GM13976 (cell line): ENCODE results near the gene RETREG2.

Source experiments
- DNase-seq: peaks from one replicate; pipeline ENCODE4 v3.0.0; 2012; ENCODE audit warnings: low spot score
- in situ Hi-C: fragments of 300-500 bp; cut with MboI; formaldehyde crosslinking; loops from one replicate; pipeline ENCODE4 v1.12.0; 2022; ENCODE audit warnings: low sequenced_read_pairs, mixed read lengths, inconsistent platforms; ENCODE audit not compliant: unreplicated experiment
- TF ChIP-seq, protein P1 (sequence below): IDR thresholded peaks from 2 replicates; pipeline ENCODE4 v1.5.1; 2012; ENCODE audit warnings: borderline replicate concordance, mild to moderate bottlenecking; ENCODE audit not compliant: insufficient read depth; ENCODE audit errors: extremely low read depth, missing control alignments, control extremely low read depth

RETREG2 gene

DNA sequence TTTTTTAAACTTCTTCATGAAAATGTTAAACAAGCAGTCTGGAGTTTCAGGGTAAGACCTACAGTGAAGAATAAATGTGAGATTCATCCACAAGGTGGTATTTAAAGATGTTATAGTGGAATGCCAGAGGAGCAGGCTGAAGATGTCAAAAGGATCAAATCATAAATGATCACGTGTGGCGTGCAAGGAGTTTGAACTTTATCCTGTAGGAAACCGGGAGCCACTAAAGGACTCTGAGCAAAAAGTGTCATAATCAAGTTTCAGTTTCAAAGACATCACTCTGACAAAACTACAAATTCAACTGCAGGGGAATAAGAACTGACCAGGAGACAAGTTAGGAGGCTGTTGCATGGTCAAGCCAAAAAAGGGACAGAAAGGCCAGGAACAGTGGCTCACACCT is 37.4 kb upstream of the RETREG2 start:
- TF ChIP-seq, protein P1, sequence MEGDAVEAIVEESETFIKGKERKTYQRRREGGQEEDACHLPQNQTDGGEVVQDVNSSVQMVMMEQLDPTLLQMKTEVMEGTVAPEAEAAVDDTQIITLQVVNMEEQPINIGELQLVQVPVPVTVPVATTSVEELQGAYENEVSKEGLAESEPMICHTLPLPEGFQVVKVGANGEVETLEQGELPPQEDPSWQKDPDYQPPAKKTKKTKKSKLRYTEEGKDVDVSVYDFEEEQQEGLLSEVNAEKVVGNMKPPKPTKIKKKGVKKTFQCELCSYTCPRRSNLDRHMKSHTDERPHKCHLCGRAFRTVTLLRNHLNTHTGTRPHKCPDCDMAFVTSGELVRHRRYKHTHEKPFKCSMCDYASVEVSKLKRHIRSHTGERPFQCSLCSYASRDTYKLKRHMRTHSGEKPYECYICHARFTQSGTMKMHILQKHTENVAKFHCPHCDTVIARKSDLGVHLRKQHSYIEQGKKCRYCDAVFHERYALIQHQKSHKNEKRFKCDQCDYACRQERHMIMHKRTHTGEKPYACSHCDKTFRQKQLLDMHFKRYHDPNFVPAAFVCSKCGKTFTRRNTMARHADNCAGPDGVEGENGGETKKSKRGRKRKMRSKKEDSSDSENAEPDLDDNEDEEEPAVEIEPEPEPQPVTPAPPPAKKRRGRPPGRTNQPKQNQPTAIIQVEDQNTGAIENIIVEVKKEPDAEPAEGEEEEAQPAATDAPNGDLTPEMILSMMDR: no peak
- DNase-seq: no peak
- in situ Hi-C loops: no loop called here

DNA sequence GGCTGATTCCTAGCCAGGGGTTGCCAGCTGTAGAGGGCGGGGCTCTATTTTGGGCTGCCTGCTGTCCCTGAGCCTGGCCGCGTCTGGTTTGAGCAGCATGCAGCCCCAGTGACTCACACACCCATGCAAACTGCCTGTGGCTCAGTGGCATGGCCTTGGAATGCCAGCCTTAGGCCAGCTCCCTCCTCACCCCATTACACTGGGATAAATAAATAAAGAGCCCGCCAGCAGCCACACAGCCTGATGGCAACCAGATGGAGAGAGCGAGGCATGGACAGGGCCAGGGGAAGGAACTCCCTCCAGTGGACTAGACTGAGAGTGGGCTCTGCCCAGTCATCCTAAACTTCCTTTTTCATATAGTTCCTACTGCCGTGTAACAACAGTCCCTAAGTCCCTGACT is 35.7 kb upstream of the RETREG2 start:
- DNase-seq: no peak
- in situ Hi-C loops: no loop called here
- TF ChIP-seq, protein P1: no peak

DNA sequence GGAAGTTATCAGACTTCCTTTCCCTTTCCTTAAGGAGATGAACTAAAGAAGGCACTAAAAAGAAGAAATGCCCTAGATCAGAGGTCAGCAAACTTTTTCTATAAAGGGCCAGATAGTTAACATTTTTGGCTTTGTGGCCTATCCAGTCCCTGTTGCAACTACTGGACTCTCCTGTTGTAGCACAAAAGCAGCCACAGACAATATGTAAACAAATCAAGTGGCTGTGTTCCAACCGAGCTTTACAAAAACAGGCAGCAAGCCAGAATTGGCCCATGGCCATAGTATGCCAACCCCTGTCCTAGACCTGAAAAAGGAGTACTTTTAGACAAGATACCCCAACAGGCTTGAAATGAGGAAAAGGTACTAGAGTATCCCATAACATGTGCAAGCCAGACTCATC is 28.4 kb upstream of the RETREG2 start:
- DNase-seq: no peak
- TF ChIP-seq, protein P1: no peak
- in situ Hi-C loops: loop anchor here (25.0 kb wide), 1 partner anchor 138 kb away; the partner anchor contains the start of gene DNAJB2

DNA sequence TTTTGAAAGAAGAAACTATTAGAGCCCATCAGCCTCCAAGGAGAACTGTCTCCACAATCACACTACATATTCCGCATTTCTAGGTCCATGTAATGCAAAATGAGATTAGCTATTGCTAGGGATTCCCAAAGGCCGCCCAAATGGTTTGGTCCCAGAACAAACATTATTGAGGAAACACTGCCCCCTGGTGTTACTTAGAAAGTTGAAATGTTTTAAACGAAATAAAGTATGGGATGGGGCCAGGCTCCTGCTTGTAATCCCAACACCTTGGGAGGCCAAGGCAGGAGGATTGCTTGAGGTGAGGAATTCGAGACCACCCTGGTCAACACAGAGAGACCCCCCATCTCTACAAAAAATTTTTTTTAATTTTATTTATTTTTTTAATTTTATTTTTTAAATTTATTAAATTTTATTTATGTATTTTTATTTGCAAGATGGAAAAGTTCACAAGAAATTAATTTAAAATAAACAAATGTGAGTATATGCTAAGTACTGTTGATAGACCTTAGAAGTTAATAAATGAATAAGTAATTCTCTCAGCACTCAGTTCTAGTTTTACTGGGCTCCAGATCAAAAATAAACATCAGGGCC is 22.9 kb upstream of the RETREG2 start:
- in situ Hi-C loops: loop anchor here (25.0 kb wide), 1 partner anchor 132 kb away; the partner anchor contains the start of gene DNAJB2

DNA sequence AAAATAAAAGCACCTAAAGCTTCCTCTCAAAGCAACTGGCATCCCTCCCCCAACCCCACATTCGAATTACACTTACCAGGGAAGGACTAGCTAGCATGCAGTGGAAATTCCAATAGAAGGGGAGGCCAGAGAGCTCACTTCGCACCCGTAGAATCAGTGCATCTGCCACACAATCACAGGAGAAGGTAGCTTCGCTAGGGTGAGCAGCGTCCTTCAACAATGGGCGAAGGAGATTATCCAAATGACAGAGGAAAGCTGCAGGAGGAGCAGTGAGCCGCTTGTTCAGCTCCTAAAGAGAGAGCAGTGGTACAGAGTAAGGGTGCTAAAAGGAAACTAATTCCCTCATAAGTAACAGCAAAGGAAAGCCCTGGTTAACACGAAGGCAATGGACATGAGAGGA is 20.7 kb upstream of the RETREG2 start:
- no peak for DNase-seq
- TF ChIP-seq, protein P1: no peak
- in situ Hi-C loops: loop anchor here (25.0 kb wide), 1 partner anchor 130 kb away; the partner anchor contains the start of gene DNAJB2

More for the DNA sequence above, 22.9 kb upstream of the RETREG2 start:
- DNase-seq: peak; percentile 73
- TF ChIP-seq, protein P1: peak; percentile 38

DNA sequence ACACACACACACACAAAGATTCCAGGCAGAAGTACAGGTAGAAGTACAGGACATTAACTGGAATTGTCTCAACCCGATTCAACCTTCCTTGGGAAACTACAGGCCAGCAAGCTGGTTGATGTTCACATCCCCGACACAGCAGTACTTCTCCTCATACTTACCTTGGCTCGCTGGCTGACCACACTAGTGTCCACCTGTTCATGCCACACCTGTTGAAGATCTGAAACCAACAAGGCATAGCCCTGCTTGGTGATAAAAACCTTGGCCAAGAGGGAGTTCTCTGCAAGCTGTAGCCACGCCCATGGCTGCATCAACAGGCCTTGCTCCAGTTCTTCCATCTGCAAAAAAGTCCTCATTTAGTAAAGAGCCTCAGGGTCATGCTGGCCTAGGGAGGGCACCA is 20.1 kb upstream of the RETREG2 start:
- in situ Hi-C loops: loop anchor here (25.0 kb wide), 1 partner anchor 129 kb away; the partner anchor contains the start of gene DNAJB2
- TF ChIP-seq, protein P1: no peak
- no peak for DNase-seq
